CD4-positive, CD25-positive, alpha-beta regulatory T cell (primary cell): ENCODE data around the gene TTC28. TPM values are rescaled to one million over a fixed set of nuclear protein-coding genes. Genes with fewer than 3 reads are reported as not detected.
"Not testable (repeated sequence)": the region's sequence is repeated elsewhere in the genome, so short reads cannot be mapped to it uniquely, and the experiment has no call there.

Experiments used
- ATAC-seq, 2 donors: fragments of 150-1000 bp; cut with Tn5 transposase; one replicate each; pipeline ENCODE4 v1.10.0; 2021; ENCODE audit warnings: low read depth in 2 of 2, moderate number of reproducible peaks in 2 of 2, moderate library complexity in 1 of 2
- DNase-seq, 3 donors: peaks; one replicate each; pipeline versions ENCODE4 v3.0.0 to v3.0.0-alpha.2; 2012 to 2022; ENCODE audit warnings: mixed read lengths in 1 of 3
- H3K27ac ChIP-seq: one replicate; pipeline ENCODE4 v1.7.0; 2013; ENCODE audit warnings: mild to moderate bottlenecking, low read length; ENCODE audit not compliant: insufficient read depth, poor library complexity, severe bottlenecking
- H3K27me3 ChIP-seq: one replicate; pipeline ENCODE4 v1.7.0; 2013; ENCODE audit warnings: low read length; ENCODE audit not compliant: control insufficient read depth, insufficient read depth
- H3K36me3 ChIP-seq: one replicate; pipeline ENCODE4 v1.7.0; 2013; ENCODE audit warnings: mild to moderate bottlenecking, low read length, moderate library complexity; ENCODE audit not compliant: control insufficient read depth, insufficient read depth
- H3K4me1 ChIP-seq: 2 replicates; pipeline ENCODE4 v1.7.0; 2013; ENCODE audit warnings: mild to moderate bottlenecking, low read length; ENCODE audit not compliant: insufficient read depth, control insufficient read depth, poor library complexity, severe bottlenecking
- H3K4me3 ChIP-seq: one replicate; pipeline ENCODE4 v1.7.0; 2013; ENCODE audit warnings: low read depth, mild to moderate bottlenecking, low read length, moderate library complexity
- H3K9me3 ChIP-seq, 2 experiments: 1 replicate in 1 of 2; 2 replicates in 1 of 2; pipeline ENCODE4 v1.7.0; 2013; ENCODE audit warnings: low read length in 2 of 2, mild to moderate bottlenecking in 1 of 2, moderate library complexity in 1 of 2; ENCODE audit not compliant: control insufficient read depth in 2 of 2
- H3K27ac Mint-ChIP-seq, 3 donors: one replicate each; pipeline ENCODE4 v1.8.0; 2020 to 2022; ENCODE audit warnings: mild to moderate bottlenecking in 3 of 3, mixed read lengths in 3 of 3, moderate library complexity in 2 of 3
- H3K27me3 Mint-ChIP-seq: one replicate; pipeline ENCODE4 v1.8.0; 2022; ENCODE audit warnings: mild to moderate bottlenecking, mixed read lengths
- H3K36me3 Mint-ChIP-seq: one replicate; pipeline ENCODE4 v1.8.0; 2020; ENCODE audit warnings: mixed read lengths
- H3K4me1 Mint-ChIP-seq, 4 donors: one replicate each; pipeline ENCODE4 v1.8.0; 2020 to 2022; ENCODE audit warnings: mixed read lengths in 4 of 4, mild to moderate bottlenecking in 1 of 4
- H3K4me3 Mint-ChIP-seq, 4 donors: one replicate each; pipeline ENCODE4 v1.8.0; 2020 to 2022; ENCODE audit warnings: mild to moderate bottlenecking in 4 of 4, mixed read lengths in 4 of 4, moderate library complexity in 3 of 4
- H3K9me3 Mint-ChIP-seq, 7 donors: one replicate each; pipeline ENCODE4 v1.8.0; 2020 to 2022; ENCODE audit warnings: mixed read lengths in 7 of 7, mild to moderate bottlenecking in 3 of 7, moderate library complexity in 2 of 7
- polyA plus RNA-seq, 4 donors: library from polyadenylated mRNA; unstranded; fragments of 300-500 nt; fragmentation: Illumina TruSeq; gene quantifications; one replicate each; pipeline ENCODE4 v1.2.3, GENCODE V29; 2021
- total RNA-seq: library from RNA; stranded (reverse); gene quantifications from one replicate; pipeline ENCODE4 v1.2.3, GENCODE V29; 2022

The TTC28 gene
- total and polyA plus RNA-seq, 5 donors from 2014 or later, result 0.02 to 2.7 (median 0.28) TPM; not detected in 1

DNA sequence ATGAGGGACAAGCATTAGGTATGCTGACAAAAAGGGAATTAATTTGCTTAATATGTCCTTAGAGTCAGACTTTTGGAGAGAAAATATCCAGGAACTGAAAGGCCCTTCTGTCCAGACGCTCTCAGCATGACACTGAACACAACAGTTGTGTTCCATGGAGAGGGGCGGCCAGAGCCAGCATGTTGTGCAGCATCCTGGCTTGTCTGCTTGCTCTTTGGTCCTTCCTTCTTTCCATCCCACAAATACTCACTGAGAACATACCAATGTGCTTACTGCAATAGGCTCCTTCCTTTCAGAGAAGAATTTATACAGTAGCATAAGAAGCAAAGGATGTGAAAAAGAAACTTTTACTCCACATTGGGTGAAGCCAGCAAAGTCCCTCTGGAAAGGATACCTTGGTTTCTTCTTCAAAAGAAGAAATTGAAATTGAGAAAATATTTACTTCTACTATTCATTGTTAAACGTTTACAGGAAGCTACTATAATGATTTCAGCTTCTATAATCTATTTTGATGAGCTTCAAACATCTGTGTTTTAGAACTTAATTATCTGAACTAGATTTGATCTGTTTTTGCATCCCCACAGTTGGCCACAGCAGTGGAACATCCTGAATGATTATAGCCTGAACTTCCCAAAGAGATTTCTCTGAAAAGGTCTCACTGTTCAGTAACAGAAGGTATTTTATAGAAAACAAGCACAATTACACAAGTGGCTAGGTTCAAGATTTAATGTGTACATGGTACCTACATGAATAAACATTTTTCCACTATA, 456.5 kb downstream of the TTC28 start:
- Histone ChIP-seq H3K4me3 (no peak overlapping the region), H3K36me3 (no peaks in the 10 kb centered on the region), H3K9me3 (no peaks in the 10 kb centered on the region), H3K27ac (no peak overlapping the region), H3K27me3 (peaks cover 5% of the 10 kb centered on the region), H3K4me1 (no peaks in the 10 kb centered on the region)
- Mint-ChIP-seq H3K27ac (no peak overlapping the region), H3K27me3 (peaks cover 5% of the 10 kb centered on the region), H3K36me3 (no peaks in the 10 kb centered on the region), H3K4me3 (no peak overlapping the region), H3K4me1 (no peaks in the 10 kb centered on the region), H3K9me3 (no peaks in the 10 kb centered on the region)
- DNase-seq (no peak), ATAC-seq (no peak)

GRCh38 chr22:28222571-28222970, 457.1 kb downstream of the TTC28 start:
- H3K4me3 Mint-ChIP-seq, result no peak overlapping the region
- no peaks in the 10 kb centered on the region for H3K27me3 Mint-ChIP-seq
- H3K36me3 Mint-ChIP-seq, result no peaks in the 10 kb centered on the region
- no peak for DNase-seq
- Histone ChIP-seq H3K36me3 (no peaks in the 10 kb centered on the region), H3K27ac (no peak overlapping the region), H3K9me3 (no peaks in the 10 kb centered on the region), H3K27me3 (peaks cover 7% of the 10 kb centered on the region), H3K4me3 (no peak overlapping the region), H3K4me1 (no peaks in the 10 kb centered on the region)
- no peaks in the 10 kb centered on the region for H3K4me1 Mint-ChIP-seq
- H3K27ac Mint-ChIP-seq, result no peak overlapping the region
- H3K9me3 Mint-ChIP-seq, result no peaks in the 10 kb centered on the region
- no peak for ATAC-seq

DNA sequence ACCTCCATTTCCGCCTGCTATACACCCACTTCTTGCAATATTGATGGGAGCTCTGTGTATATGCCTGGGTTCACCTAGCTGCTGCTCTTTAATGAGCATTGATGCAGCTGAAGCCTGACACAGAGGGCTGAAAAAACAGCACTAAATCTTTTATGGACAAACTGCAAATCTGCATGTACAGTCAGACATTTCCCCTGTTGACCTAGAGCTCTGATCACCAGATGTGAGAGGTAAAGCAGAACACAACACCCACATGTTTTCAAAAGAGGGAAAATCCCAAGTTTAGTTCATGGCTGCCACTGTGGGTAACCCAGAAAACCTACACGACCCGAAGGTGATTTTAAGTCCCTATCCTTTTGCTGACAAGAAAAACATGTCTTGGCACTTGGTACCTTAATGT, 457.6 kb downstream of the TTC28 start:
- Histone ChIP-seq H3K9me3 (no peaks in the 10 kb centered on the region), H3K4me1 (no peaks in the 10 kb centered on the region), H3K27me3 (peaks cover 7% of the 10 kb centered on the region), H3K36me3 (no peaks in the 10 kb centered on the region), H3K4me3 (no peak overlapping the region), H3K27ac (no peak overlapping the region)
- Mint-ChIP-seq H3K4me1 (no peaks in the 10 kb centered on the region), H3K9me3 (no peaks in the 10 kb centered on the region), H3K27me3 (no peaks in the 10 kb centered on the region), H3K36me3 (no peaks in the 10 kb centered on the region), H3K4me3 (no peak overlapping the region), H3K27ac (no peak overlapping the region)
- DNase-seq, result no peak
- no peak for ATAC-seq

GRCh38 chr22:28220626-28221363, 458.8 kb downstream of the TTC28 start:
- Mint-ChIP-seq H3K4me3 (no peak overlapping the region), H3K27ac (no peak overlapping the region), H3K36me3 (no peaks in the 10 kb centered on the region), H3K9me3 (no peaks in the 10 kb centered on the region), H3K27me3 (no peaks in the 10 kb centered on the region), H3K4me1 (no peaks in the 10 kb centered on the region)
- Histone ChIP-seq H3K4me3 (no peak overlapping the region), H3K36me3 (no peaks in the 10 kb centered on the region), H3K4me1 (no peaks in the 10 kb centered on the region), H3K9me3 (no peaks in the 10 kb centered on the region), H3K27me3 (peaks cover 7% of the 10 kb centered on the region), H3K27ac (no peak overlapping the region)
- DNase-seq (no peak), ATAC-seq (no peak)

- peaks cover 0 to 4% (median 0%) of the 10 kb centered on the region in 7 donors for H3K9me3 Mint-ChIP-seq
- no peak overlapping the region for H3K4me3 Mint-ChIP-seq
- no peaks in the 10 kb centered on the region for H3K36me3 ChIP-seq
- no peaks in the 10 kb centered on the region for H3K4me1 Mint-ChIP-seq
- no peak for ATAC-seq
- H3K27me3 ChIP-seq, result peaks cover 2% of the 10 kb centered on the region
- H3K27me3 Mint-ChIP-seq, result no peaks in the 10 kb centered on the region
- DNase-seq, result no peak
- H3K4me1 ChIP-seq, result no peaks in the 10 kb centered on the region
- no peak overlapping the region for H3K27ac Mint-ChIP-seq
- H3K9me3 ChIP-seq, result no peaks in the 10 kb centered on the region
- H3K27ac ChIP-seq, result no peak overlapping the region
- H3K4me3 ChIP-seq, result no peak overlapping the region
- H3K36me3 Mint-ChIP-seq, result no peaks in the 10 kb centered on the region
Observed at GRCh38 chr22:28217277-28217676, 462.4 kb downstream of the TTC28 start.

GRCh38 chr22:28214750-28215149, 464.9 kb downstream of the TTC28 start:
- H3K27me3 ChIP-seq, H3K36me3 ChIP-seq, ATAC-seq, H3K27ac Mint-ChIP-seq, DNase-seq, H3K9me3 ChIP-seq, H3K4me3 ChIP-seq, H3K4me3 Mint-ChIP-seq, H3K36me3 Mint-ChIP-seq, H3K27ac ChIP-seq, H3K27me3 Mint-ChIP-seq, H3K4me1 ChIP-seq, H3K4me1 Mint-ChIP-seq: not testable (repeated sequence)
- peaks cover 0 to 17% (median 4%) of the 10 kb centered on the region in 7 donors for H3K9me3 Mint-ChIP-seq

- H3K9me3 ChIP-seq, H3K27ac Mint-ChIP-seq, H3K27me3 ChIP-seq, H3K36me3 Mint-ChIP-seq, H3K4me1 Mint-ChIP-seq, H3K4me3 Mint-ChIP-seq, H3K27me3 Mint-ChIP-seq, H3K36me3 ChIP-seq, H3K4me1 ChIP-seq, H3K27ac ChIP-seq, H3K4me3 ChIP-seq, DNase-seq, ATAC-seq: not testable (repeated sequence)
- H3K9me3 Mint-ChIP-seq, result peaks cover 0 to 16% (median 4%) of the 10 kb centered on the region in 7 donors
Observed at GRCh38 chr22:28209457-28209856, 470.2 kb downstream of the TTC28 start.

GRCh38 chr22:28208787-28209186, 470.9 kb downstream of the TTC28 start:
- H3K36me3 ChIP-seq, result no peaks in the 10 kb centered on the region
- no peaks in the 10 kb centered on the region for H3K4me1 Mint-ChIP-seq
- ATAC-seq (no peak), DNase-seq (no peak)
- H3K4me3 ChIP-seq, result no peak overlapping the region
- peaks cover 0 to 13% (median 4%) of the 10 kb centered on the region in 7 donors for H3K9me3 Mint-ChIP-seq
- no peak overlapping the region for H3K27ac ChIP-seq
- no peak overlapping the region for H3K27ac Mint-ChIP-seq
- no peaks in the 10 kb centered on the region for H3K36me3 Mint-ChIP-seq
- no peaks in the 10 kb centered on the region for H3K4me1 ChIP-seq
- no peak overlapping the region for H3K4me3 Mint-ChIP-seq
- no peaks in the 10 kb centered on the region for H3K9me3 ChIP-seq
- peaks cover 6% of the 10 kb centered on the region for H3K27me3 Mint-ChIP-seq
- peaks cover 7% of the 10 kb centered on the region for H3K27me3 ChIP-seq
